K562 treated with DMSO at 1 percent for 48 hours (cell line): ENCODE data around the gene ZRSR2. TPM values are rescaled to one million over a fixed set of nuclear protein-coding genes. Genes with fewer than 3 reads are reported as not detected.

Source experiments
- total RNA-seq: library from RNA; unstranded; fragments of 300-600 nt; gene quantifications from 2 replicates; pipeline ENCODE4 v1.2.3, GENCODE V29; 2022; ENCODE audit warnings: low replicate concordance; ENCODE audit errors: extremely low read depth

ZRSR2 gene
- total RNA-seq = not detected in 2 replicates

DNA sequence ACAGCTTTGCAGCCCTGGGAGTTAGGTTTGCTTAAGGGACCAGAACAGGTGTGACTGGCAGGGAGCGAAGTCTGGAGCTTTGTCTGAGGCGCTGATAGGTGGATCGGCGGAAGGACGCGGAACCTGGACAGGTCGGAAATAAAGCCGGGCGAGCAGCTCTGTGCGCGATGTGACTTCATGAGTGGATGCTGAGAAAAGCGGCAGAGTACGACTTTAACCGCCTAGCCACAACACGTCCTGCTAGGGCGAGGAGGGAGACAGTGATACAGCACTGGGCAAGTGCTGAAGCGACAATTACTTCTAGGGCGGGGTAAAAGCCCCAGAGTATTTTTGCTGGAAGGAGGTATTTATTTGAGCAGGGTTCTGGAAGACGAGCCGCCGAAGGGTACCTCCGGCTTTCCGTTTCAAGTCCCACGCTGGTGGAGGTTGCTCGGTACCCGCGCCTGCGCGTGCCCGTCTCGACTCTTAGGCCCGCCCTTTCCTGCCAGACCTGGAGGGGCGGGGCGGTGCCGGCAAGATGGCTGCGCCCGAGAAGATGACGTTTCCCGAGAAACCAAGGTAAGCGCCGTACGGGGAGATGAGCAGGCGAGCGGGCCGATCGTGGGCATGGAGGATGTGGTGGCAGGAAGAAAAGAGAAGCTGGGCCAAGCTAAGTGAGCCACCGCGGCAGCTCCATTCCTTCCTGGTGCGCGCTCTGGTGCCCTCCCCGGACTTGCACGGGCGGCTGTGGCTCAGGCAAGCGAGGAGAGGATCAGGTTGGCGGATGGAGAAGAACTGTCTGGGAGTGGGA lies at the start of gene ZRSR2:
ZRSR2 (plus strand) TSS at position 506 of the 790 bp plus-strand sequence; CDS start at position 518, 12 bp downstream.

DNA sequence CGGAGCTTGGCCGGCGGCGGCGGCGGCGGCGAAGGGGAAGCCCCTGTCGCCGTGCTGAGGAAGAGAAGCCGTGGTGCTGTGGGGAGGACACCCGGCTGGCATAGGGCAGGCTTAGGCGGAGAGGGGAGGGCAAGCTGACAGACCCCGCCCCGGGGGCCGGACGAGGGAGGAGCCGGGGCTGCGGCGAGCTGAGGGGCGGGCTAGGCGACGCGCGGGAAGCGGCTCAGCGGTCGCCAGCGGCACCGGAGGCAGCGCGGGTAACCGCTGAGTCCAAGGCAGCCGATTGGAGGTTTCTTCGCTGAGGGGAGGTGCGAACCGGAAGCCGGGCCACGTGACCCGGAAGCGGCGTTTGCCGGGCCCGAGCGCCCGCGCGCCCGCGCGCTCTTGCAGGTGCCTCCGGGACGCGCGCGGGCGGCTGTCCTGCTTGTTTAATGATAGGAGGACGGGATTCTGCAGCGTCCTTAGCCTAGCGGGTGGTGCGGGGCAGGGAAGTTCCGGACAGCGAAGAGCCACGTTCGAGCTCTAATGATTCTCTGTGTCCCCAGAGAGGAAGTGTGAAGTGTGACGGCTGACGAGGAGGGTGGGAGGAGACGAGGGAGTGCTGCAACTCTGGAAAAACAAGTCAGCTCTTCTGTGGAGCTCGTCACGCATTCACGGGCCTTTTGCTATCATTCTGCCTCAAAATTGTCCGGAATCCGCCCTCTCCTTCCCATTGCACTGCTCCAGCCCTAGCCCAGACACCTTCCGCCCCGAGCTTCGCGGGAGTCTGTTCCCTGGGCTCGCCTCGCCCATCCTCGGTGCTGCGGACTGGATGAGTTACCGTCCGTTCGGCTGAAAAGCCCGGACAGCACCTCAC lies 64.7 kb downstream of the ZRSR2 start, which contains the start of gene AP1S2:
AP1S2 (minus strand) TSS at position 102 of the 856 bp plus-strand sequence. CDS start 2,289 bp downstream, outside the sequence.

Other genes starting within 250 kb of the ZRSR2 start
- gene ACE2, start 189.5 kb upstream of the ZRSR2 start, total RNA-seq = not detected in 2 replicates
- gene CLTRN, start 125.7 kb upstream of the ZRSR2 start, total RNA-seq = not detected in 2 replicates
- not detected in 2 replicates for gene CA5B, start 52.2 kb upstream of the ZRSR2 start, total RNA-seq
- gene AP1S2, start 64.3 kb downstream of the ZRSR2 start, total RNA-seq = not detected in 2 replicates